Stimulated activated CD8-positive, alpha-beta memory T cell treated with anti-CD3 and anti-CD28 coated beads, Interleukin-12 subunit alpha, Interleukin-12 subunit beta, amount 100 ng/mL, for 1 hour (primary cell): ENCODE measurements around the gene CIB1.

Experiments used
- DNase-seq: peaks from one replicate; pipeline ENCODE4 v3.0.0-alpha.2; 2020; ENCODE audit warnings: low read depth

The CIB1 gene

DNA sequence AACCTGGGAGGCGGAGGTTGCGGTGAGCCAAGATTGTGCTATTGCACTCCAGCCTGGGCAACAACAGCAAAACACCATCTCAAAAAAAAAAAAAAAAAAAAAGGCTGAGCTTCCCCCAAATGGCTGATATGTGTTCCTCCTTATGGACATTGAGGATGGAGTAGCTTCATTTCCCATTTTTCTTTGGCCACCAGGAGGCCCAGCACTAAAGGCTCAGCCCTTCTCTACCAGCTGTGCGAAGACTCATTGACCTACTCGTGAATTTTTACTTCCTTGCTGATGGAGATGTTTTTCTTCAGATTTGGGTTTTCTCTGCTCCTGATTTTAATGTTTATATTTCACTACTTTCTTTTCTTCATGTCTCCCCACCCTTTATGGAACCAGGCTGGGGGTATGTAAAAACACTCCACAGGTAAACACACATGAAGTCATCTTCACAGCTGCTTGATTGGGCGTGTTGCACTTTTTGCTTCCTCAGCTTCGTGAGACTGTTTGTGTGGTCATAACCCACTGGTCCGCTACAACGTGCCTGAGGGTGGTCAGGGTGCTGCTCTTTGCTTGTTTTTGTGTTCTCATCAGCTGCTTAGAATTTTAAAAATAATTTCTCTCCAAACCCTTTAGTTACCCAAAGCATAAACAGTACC, 19.1 kb downstream of the CIB1 start:
- DNase-seq, result no peak

DNA sequence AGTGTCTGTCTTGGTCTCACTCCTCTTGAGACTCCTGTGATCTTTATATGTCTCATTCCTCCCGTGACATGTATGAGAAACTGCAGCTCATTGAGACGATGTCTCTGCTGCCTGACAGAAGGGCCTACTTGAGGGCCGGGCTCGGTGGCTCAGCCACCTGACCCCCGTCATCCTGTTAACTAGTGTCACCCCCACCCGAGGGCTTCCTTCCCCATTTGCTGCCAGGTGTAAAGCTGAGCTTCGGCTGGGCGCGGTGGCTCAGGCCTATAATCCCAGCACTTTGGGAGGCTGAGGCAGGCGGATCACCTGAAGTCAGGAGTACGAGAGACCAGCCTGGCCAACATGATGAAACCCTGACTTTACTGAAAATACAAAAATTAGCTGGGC, 19.9 kb downstream of the CIB1 start:
- DNase-seq, result no peak

DNA sequence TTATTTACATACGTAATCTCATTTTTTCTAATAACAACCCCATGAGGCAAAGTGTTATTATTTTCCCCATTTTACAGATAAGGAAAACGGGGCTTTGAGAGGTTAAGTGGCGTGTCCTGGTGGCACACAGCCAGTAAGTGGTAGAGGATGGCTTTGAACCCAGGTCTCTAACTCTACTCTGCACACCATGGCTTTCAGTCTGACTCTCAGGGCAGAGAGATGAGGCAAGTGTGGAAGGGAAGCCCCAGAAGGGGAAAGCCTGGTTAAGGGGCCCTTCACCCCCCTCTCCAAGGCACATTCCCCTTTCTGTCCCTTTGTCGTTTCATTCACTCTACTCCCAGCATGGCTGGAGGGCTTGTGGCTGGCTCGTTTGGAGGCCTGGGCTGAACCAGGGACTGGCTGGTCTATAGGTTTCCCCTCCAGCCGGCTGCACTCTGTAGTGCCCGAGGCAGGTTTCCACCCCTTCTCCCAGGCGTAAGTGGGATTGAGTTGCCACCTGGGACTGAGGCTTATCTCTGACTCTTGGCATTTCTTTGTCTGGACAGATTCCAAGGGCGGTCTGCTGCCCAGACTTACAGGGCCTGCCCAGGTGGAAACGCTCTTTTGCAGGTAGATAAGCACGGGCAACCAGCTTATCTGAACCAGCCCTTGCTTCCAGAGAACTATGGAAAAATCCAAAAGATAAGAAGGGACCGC, 20.5 kb downstream of the CIB1 start:
- DNase-seq, result no peak

DNA sequence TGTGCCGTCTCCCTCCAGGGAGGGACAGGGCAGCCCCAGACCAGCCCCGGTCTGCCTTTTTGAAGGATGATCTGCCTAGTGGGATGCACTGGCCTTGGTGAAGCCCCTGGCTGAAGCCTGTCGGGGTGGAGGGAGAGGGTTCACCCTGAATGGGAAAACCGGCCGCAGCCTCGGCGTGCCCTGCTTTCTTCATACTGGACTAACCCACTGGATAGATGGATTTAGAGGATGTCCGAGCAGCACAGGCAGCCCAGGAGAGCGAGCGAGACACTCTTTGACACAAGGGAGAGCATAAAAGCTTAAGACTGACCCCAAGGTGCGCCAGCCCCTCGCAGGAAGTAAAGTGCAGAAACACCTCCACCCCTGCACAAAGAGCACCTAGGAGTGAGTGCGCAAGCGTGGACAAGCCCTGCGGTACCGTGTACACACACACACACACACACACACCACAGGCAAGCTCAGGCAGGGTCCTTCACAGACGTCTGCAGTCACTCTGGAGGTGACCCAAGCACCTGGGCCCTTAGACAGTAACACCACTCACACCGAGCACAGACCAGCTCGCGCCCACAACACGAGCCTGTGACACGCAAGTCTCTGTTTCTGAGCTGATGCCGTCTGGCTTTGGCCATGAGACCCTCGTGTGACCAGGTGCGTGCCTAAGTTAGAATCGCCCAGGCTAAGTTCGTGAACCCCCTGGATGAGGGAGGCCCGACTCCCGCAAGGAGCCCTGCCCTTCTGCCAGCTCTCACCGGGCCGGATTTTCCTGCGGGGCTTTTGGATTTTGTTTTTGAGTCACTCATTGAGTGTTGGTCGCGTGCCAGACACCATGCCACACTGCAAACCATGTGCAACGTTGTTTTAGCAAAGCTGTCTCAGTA, 21.3 kb downstream of the CIB1 start:
- DNase-seq, result no peak

DNA sequence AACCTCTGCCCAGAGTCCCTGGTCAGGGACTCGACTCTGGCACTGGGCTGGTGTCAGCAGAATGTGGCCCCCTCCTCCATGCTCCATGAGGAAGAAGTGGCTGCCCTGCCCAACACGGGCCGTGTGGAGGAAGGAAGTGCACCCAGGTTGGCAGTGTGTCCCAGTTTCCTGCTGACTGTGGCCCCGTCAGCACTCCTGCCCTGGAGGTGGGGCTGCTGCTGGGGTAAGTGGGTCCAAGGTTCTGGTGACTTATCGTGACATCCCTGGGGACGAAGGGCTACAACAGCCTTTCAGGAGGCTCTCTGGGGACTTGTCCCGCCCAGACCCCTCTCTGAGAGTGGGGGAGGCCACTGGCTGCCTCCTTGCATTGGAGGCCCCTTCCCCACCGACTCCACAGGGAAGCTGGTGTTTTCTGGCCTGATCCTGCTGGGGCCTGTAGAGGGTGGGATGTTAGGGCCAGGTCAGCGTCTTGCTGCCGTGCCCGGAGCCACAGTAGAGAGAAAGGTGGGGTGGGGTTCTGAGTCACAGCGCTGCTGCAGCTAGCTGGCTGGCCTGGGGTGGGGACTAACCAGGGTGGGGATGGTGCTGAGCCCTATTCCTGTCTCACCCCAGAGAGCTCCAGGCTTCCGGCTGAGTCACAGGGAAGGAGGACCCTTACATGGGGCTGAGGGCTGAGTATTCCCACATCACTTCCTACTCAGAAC, 22.1 kb downstream of the CIB1 start:
- DNase-seq, result no peak

DNA sequence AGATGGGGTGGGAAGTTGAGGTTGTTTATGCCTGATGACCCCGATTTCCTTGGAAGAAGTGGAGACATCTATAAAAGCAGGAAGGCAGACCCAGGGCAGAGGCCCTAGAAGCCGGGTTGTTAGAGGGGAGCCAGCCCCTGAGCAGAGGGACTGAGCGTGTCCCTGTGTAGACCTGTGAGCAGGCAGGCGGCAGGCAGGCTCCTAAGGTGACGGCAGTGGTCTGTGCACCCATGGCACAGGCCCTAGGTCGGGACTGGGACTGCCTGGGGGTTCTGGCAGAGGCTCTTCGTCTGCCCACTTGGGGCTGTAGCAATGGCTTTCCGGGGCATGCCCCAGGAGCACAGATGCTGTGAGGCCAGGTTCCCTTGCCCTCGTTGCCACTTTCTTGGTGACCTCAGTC, 22.7 kb downstream of the CIB1 start:
- no peak for DNase-seq

DNA sequence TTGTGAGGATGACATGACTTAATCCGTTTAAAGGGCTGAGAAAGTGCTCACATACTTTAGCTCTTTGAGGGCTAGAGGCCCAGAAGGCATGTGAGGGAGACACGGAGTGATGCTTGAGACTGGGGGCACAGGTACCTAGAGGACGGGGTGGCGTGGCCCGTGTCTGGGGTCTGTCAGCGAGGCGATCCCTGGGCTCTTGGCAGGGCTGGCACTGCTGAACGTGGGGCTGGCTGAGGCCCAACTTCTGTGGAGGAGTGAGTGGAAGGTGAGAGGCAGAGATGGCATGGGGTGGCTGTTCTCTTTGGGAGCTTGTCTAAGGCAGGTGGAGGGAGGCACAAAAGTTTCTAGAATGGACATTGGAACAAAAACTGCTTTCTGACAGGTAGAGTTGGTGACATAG, 23.1 kb downstream of the CIB1 start:
- DNase-seq, result no peak

DNA sequence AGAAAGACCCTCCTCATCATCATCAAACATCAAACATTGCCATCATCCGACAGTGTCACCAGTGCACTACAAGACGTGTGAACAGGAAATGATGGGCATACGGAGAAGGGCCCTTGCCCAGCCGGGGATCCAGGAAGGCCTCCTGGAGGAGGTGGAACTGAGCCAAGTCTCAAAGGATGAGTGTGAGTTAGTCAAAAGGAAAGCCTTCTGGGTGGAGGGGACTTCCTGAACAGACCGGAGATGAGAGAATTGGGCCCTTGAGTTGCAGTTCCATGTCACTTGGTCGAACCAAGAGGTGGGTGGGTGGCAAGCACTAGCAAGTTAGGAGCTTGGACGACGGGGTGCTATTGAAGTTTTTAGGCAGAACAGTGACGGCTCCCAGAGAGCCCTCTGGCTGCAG, 24.1 kb downstream of the CIB1 start:
- DNase-seq, result no peak

DNA sequence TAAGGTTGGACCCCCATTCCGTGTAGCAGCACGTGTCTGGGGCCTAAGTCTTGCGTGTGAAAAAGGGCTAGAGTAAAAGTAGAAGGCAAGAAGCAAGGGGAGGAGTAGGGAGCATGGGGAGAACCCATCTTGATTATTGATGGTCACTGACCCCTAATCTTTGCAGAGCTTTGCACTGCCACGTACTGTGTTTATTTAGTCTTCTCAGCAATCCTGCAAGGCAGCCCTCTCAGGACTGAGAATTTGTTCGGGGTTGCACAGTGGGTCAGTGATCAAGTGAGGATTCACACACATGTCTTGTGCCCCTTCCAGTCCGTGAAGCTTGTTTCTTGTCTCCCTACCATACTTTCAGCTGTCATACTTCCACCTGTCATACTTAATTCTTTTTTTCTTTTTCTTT, 25.4 kb downstream of the CIB1 start:
- DNase-seq, result no peak

DNA sequence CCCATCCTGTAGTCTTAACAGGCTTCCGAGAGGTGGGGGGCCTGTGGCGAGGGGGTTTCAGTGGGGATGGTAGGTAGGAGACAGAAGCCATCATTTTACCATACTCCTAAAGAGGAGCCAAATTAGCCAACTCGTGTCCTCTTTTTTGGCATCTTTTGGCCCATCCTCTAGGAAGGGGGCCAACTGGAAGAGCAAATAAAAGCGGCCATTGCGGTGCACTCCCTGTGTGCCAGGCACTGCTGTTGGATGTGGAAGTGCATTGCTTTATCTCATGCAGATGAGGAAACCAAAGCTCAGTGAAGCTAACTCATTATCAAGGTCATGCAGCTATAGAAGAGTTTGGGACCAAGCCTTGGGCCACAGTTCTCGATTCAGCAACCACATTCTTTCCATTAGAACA, 26.5 kb downstream of the CIB1 start:
- DNase-seq, result no peak

DNA sequence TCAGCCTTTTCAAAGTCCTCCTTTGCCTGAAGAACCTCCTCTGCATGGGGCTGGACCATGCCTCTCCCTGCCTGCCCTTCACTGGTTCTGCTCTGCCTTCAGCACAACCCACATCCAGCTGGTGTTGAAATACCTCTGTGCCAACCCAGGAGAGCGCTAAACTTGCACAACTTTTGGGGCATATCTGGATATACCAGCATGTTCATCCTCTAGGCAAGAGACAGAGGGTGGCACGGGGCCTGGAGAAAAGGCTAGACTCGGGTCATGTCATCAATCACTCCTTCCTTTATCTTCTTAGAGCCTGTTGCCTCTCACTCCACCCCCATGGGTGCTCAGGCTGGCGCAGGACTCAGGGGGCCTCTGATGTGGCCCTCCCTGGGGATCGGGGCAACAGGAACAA, 27.9 kb downstream of the CIB1 start:
- DNase-seq, result no peak

DNA sequence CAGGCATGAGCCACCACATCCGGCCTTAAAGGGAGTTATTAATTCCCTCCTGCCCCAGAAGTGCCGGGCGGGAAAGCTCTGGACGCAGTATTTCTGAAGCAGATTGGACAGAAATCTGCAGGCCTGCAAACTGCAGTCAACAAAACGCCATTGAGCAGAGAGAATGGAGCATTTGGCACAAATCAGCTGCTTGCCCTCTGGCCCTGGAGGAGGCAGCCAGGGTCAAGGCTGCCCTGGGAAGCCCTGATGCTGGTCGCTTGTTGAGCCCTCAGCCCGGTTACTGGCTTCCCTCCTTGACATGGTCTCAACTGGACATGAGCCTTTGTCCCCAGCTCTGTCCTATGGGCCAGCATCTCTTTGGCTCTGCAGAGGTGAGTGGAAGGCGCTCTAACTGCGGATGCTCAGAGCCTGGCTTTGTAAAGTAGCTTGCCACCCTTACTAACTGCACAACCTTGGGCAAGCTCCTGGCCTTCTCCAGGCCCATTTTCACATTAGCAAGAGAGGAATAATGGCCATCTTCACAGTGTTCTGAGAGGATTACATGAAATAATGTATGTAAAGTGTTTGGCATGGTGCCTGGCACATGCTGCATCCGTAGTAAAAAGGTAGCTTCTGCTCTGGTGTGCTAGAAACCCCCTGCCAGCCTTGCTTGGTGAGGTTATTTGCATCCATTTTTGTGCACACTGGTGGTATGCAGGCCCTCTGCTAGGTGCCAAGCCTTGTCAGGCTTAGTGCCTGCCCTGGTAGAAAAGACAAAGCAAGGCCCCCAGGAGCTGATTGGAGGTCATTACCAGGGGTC, 28.5 kb downstream of the CIB1 start:
- no peak for DNase-seq

DNA sequence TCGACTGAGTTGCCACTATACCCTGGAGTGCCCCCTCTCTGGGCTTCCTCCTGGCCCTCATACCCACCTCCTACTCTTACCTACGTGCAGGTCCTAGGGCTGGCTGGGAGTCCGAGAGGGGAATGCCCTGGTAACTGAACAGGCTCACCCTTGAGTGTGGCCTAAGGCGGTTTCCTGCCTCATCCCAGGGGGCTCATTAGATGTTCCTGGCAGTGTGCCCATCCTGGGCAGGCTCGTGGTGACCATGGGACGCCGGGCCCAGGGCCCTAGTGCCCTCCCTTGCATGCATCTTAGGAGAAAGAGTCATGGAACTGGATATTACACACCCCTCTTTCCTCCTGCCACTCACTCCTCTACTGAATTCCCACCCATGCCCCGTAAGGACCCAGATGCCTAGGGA, 29.8 kb downstream of the CIB1 start:
- no peak for DNase-seq

DNA sequence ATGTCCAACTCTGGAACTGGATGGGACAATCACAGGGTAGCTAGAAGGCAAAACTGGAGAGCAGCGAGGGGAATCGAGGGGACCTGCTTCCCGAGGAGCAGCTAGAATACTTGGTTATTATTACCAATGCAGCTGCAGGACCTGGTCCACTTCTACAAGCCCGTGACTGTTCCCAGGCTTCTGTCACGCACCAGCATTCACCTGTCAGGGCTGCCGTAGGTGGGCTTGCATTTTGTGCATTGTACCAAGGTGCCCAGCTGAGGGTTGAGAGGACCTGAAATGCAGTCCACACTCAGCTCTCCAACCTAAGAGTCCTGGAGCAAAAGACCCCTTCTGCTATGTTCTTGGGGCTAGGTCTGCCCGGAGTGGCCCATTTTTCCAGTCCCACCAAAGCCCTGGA, 30.3 kb downstream of the CIB1 start:
- DNase-seq, result no peak

DNA sequence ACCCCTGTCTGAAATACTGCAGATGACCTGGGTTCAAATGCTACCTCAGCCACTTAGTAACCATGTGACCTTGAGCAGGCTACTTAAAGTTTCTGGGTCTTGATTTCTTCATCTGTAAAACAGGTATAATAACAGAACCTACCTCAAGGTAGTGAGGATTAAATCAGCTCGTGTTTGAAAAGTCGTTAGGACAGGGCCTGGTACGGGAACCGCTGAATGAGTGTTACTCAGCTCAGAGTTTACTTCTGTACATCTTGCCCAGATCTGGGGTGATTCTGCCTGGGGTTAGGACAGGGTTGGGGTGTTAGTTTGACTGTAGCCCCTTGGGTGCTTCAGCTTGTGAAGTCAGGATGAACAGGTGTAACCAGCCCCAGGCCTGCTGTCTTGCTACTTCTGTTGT, 30.8 kb downstream of the CIB1 start:
- no peak for DNase-seq

DNA sequence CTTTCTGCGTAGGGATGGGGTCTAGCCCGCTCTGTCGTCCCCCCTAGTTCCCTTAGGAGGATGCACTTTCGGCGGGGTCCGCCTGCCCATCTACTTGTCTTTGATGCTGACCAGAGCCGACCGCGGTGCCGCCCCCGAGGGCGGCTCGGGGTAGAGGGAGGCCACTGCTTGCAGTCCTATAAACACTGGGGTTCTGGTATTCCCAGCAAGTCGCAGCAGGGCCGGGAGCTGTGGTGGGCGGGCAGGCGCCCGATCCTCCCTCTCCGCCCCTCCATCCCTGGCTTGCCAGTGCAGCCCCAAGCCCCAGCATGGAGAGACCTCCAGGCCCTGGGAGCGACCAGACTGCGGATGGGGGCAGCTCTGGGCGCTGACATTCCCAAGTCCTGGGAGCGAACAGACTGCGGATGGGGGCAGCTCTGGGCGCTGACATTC, 31.8 kb downstream of the CIB1 start:
- no peak for DNase-seq

DNA sequence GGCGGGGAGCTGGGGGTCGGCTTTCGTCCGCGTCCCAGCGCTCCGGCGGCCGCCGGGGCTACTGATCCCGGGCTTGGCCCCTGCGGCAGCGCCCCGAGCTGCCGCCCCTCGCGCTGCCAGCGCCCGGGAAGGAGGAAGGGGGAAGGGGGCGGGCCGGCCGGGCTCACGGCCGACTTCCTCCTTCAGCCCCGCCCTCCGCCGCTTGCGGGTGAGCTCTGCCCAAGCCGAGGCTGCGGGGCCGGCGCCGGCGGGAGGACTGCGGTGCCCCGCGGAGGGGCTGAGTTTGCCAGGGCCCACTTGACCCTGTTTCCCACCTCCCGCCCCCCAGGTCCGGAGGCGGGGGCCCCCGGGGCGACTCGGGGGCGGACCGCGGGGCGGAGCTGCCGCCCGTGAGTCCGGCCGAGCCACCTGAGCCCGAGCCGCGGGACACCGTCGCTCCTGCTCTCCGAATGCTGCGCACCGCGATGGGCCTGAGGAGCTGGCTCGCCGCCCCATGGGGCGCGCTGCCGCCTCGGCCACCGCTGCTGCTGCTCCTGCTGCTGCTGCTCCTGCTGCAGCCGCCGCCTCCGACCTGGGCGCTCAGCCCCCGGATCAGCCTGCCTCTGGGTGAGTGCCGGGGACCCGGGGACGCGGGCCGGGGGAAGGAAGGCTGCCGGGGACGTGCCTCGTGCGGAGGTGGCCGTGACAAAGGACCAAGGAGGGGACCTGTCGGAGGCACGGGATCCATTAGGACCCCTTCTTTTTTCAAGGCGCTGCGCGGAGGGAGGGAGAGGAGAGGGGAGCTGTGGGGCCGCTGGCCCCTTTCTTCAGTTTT, 32.4 kb downstream of the CIB1 start, which contains the start of gene SEMA4B:
SEMA4B (plus strand) TSS at position 201 of the 814 bp plus-strand sequence; CDS start at position 450, 249 bp downstream.
- DNase-seq, result peak; percentile 51

DNA sequence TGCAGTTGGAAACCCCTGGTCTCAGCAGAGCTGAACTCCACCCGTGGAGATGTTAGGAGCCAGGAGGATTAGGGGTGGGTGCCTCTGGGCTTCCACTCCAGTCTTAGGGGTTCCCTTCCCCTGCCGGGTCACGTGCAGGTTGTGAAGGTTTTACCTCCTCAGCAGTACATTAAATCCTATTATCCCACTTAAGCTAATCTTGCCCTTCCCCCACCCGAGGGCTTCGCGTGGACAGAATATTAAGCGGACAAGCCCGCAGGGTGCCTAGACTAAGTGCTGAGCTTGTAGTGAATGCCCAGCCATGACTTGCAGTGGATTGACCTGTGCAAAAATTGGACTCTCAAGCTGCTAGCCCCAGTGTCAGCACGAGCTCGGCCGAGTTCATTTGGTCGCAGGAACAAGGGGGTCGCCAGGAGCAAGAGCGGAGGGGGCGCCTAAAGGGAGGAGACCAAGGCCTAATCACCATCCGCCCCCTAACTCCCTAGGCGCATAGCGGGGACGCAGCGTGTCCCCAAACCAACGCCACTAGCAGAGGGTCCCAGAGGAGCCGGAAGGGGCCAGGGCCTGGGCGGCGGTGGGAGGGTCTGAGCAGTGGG, 33.1 kb downstream of the CIB1 start:
- DNase-seq, result no peak

DNA sequence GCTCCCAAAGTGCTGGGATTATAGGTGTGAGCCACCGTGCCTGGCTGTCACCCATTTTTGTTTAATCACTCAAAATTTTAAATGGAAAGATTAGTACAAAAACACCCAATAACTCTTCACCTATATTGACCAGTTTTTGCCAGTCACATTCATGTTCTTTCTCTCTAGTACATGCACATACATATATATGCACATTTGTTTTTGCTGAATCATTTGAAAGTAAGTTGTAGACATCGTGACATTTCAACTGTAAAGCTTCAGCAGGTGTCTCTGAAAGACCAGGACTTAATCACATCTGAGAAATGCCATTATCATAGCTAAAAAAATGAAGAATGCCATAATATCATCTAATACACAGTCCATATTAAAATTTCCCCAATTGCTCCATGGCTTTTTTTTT, 39.1 kb downstream of the CIB1 start:
- DNase-seq, result no peak
